GM19240 (cell line): ENCODE results near the gene B4GALT7.
A peak's percentile ranks its signal among the peaks of the same experiment; 100 is the strongest.

Experiments
- DNase-seq: peaks from one replicate; pipeline ENCODE4 v3.0.0; 2011; ENCODE audit warnings: low spot score; ENCODE audit not compliant: insufficient read length

The B4GALT7 gene

DNA sequence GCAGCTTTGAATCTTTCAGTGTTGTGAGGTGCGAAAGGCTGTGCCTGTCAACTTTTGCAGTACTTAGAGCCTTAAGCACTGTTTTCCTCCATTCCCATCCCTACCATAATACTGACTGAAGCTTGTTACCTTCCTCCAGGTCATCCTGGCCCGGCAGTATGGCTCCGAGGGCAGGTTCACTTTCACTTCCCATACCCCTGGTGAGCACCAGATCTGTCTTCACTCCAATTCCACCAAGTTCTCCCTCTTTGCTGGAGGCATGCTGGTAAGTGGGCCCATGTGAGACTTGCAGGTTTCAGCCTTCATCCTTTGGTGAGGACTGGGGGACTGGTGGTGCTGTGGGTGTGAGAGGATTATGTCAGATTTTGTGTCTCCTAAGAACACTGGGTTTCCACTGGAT, 6.4 kb upstream of the B4GALT7 start:
- DNase-seq: no peak

DNA sequence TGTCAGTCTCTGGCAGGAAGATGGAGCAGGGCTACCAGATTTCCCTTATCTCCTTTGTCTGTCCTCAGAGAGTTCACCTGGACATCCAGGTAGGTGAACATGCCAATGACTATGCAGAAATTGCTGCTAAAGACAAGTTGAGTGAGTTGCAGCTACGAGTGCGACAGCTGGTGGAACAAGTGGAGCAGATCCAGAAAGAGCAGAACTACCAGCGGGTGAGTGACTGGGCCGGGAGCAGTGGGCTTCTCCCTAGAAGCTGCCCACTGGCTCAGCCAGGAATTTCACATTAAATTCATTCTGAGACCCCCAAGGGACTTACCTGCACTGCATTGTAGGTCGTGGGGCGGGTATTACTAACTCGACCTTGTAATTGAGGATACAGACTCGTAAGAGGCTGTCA, 5.9 kb upstream of the B4GALT7 start:
- no peak for DNase-seq

GRCh38 chr5:177595026-177595585, 4.8 kb upstream of the B4GALT7 start:
- no peak for DNase-seq

DNA sequence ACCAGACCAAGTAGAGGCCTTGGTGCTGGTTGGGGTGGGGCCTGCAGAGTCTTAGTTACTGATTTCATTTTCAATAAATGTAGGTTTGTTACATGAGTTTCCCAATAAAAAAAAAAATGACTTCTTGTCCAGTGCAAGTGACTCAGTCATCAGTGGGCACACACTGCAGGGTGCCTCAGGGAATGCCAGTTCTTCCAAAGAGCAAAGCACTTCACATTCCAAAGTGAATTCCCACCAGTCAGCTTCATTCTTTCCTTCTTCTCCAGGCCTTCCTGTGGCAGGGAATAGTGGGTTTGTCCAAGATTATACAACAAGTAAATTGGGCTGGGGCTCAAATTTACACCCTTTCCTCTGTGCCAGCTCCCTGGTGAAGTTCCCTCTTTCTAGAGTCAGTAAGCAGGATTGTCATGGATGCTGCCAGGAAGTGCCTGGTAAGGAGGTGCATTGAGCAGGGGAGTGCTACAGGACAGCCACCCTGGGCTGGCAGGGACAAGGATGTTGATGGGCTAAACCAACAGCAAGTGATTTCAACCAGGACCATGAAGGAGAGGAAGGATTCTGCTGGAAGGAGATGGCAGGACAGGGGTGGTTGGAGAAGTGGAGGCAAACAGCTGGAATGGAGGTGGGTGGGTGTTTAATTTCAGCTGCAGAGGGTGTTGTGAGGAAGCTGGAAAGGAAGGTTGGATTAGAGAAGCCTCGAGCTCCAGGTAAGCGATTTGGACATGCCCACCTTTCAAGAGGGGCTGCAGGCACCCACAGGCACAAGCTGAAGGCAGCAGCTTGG, 3.7 kb upstream of the B4GALT7 start:
- DNase-seq: no peak

GRCh38 chr5:177596775-177597238, 3.1 kb upstream of the B4GALT7 start:
- no peak for DNase-seq

GRCh38 chr5:177598477-177598876, 1.5 kb upstream of the B4GALT7 start:
- DNase-seq: no peak

DNA sequence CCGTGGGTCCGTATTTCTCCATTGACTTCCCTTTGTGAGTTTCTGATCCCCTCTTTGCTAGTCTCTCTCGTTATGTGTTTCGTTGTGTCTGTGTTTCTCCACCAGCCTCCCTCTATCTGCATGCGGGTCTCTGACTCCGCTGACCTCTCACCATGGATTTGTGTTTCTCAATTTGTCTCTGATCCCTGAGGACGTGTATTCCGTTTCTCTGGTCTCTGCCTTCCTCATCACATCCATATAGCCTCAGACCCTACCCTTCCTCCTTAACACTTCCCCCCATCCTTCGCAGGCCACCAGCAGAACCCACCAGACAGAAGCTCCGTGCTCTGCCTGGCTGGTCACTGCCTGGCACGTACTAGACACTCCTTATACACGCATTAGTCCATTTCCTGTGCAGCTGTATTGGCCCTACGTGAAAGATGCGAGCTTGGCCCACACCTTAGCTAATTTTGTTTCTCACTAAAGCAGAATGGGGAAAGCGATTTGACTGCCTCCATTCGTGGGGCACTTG, 631 bp downstream of the B4GALT7 start:
- DNase-seq: no peak

- DNase-seq: no peak
Observed at GRCh38 chr5:177601126-177601525, 1.2 kb downstream of the B4GALT7 start.

DNA sequence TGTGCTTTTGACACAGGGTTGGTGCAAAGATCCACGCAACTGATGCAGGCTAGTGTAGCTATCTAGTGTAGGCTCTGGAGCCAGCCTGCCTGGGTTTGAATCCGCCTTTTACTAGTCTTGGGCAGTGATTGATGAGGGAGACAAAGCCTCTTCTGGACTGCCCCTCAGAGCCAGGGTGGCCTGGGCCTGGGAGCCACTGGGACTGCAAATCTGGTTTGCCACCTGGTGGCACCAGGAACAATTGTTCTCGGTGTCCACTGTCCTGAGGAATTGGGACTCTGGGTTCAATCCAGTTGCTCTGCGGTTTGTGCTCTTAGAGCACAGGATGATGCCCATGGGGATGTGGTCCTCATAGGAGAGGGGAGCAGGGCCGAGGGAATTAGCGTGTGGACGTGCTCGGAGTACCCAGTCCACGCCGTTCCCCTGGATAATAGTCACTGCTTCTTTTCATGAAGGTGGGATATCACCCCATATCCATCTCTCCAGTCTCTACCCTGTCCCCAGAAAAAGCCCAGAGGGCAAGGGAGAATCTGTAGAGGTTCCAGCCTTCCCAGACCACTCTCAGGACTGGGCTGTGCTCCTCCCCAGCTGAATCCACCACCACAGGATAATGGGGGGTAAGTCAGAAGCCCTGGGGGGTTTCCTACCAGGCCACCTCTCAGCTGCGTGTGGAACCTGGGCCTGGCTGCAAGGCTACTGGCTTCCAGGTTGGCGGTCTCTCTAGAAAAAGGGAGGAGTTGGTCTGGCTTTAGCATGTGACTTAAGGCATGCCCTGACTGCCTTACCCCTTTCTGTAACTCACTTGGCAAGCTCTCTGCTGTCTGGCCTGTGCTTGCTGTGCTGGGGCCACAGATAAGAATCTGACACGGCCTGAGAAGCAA, 1.9 kb downstream of the B4GALT7 start:
- no peak for DNase-seq

GRCh38 chr5:177602458-177602830, 2.5 kb downstream of the B4GALT7 start:
- DNase-seq: no peak

- no peak for DNase-seq
Observed at GRCh38 chr5:177603631-177604030, 3.7 kb downstream of the B4GALT7 start.

DNA sequence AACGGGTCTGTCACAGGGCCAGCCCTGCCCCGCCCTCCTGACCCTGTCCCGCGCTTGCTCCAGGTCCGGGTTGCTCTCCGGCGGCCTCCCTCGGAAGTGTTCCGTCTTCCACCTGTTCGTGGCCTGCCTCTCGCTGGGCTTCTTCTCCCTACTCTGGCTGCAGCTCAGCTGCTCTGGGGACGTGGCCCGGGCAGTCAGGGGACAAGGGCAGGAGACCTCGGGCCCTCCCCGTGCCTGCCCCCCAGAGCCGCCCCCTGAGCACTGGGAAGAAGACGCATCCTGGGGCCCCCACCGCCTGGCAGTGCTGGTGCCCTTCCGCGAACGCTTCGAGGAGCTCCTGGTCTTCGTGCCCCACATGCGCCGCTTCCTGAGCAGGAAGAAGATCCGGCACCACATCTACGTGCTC, 4.2 kb downstream of the B4GALT7 start:
- DNase-seq: no peak

DNA sequence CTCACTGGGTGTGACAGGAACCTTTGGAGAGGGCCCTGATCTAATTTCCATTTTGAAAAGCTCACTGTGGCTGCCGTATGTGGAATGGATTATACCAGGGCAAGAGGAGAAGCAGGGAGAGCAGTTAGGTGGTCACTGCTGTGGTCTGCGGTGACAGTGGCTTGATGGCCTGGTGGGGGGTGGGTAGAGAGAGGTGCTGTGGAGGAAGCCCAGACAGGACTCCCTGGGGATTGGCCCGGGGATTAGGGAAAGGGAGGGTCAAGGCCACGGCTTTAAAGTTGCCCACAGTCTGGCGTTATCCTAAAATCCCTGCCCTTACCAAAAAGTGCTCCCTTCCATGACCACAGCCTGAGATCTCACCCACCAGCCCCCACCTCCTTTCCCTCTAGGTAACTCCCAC, 4.7 kb downstream of the B4GALT7 start:
- DNase-seq: no peak

- no peak for DNase-seq
Observed at GRCh38 chr5:177605078-177605477, 5.1 kb downstream of the B4GALT7 start.

- DNase-seq: no peak
Observed at GRCh38 chr5:177605667-177606066, 5.7 kb downstream of the B4GALT7 start.

- DNase-seq: no peak
Observed at GRCh38 chr5:177606071-177607051, 6.4 kb downstream of the B4GALT7 start.

DNA sequence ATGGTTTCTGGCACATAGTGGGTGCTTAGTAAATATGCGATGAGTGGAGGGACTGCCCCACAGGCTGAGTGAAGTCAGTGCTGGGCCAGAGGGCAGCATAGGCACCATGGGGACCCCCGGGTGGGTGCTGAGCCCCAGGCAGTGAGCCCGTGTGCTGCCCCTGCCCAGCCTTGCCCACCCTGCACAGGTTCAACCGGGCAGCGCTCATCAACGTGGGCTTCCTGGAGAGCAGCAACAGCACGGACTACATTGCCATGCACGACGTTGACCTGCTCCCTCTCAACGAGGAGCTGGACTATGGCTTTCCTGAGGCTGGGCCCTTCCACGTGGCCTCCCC, 7.2 kb downstream of the B4GALT7 start:
- no peak for DNase-seq

DNA sequence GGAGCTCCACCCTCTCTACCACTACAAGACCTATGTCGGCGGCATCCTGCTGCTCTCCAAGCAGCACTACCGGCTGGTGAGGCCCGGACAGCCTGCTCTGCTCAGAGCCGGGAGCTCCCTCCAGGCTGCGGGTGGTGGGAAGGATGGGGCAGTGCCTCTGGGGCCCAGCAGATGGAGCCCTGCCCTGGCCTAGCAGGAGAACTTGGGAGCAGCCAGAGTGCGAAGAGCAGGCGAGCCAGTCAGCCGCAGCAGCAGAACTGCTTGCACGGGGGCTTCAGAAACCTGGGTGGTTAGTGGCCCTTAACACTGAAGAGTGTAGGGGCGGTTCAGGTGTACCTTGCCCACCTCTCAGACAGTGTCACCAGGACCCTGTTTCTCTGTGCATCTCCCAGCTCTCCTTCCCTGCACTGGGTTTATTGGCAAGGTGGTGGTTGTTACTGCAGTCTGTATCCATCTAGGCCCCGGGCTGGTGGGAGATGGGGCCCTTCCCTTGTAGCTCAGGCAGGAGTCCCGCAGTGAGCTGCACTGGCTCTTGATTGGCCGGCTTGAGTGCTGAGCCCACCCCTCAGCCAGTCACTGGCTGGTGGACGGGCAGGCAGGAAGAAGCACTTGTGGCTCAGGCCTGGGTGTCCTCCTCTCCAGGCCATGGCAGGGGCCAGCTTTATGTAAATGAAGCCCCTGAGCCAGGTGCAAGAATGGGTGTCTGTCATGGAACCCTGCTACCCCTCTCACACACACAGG, 7.7 kb downstream of the B4GALT7 start:
- DNase-seq: peak; percentile 37

DNA sequence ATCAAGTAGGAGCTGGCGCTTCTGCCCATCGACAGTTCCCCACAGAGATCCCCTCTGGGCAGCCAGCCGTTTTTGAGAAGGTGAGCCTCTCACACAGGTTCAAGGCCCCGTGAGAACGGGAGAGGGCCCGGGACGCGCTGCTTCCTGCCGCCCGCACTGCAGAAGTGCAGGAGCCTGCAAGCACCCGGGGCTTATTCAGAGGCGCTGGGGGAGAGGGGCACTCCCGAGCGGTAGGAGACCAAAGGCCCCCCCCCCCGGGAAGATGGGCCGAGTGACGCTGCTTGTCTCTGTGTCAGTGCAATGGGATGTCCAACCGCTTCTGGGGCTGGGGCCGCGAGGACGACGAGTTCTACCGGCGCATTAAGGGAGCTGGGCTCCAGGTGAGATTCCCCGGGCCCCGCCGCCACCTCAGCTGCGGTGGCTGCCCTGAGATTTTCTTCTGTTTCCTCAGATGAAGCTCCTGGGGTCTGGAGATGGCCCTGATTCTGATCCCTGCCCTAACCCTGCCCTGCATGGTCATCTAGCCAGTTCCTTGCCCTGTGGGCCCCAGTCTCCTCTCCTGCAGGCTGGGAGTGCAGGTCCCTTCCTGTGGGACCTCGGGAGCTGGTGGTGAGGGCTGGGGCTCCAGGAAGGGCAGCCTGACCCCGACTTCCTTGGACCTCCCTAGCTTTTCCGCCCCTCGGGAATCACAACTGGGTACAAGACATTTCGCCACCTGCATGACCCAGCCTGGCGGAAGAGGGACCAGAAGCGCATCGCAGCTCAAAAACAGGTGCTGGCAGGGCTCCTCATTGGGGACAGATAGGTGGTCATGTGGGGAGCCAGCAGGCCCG, 8.5 kb downstream of the B4GALT7 start:
- no peak for DNase-seq
